Mucosa of rectum (tissue), 2 donors: Measurements from ENCODE around the gene PRR14.

ENCODE experiments used
- H3K27ac ChIP-seq, 2 donors: one replicate each; pipeline ENCODE4 v1.7.0; 2013; ENCODE audit warnings: inconsistent platforms in 2 of 2, low read depth in 2 of 2, low read length in 2 of 2
- H3K27me3 ChIP-seq, 2 donors: one replicate each; pipeline ENCODE4 v1.7.0; 2013; ENCODE audit warnings: low read length in 2 of 2; ENCODE audit not compliant: control insufficient read depth in 2 of 2, insufficient read depth in 2 of 2
- H3K36me3 ChIP-seq, 2 donors: one replicate each; pipeline ENCODE4 v1.7.0; 2013; ENCODE audit warnings: low read length in 2 of 2; ENCODE audit not compliant: control insufficient read depth in 2 of 2, insufficient read depth in 2 of 2
- H3K4me1 ChIP-seq, 2 donors: one replicate each; pipeline ENCODE4 v1.7.0; 2013; ENCODE audit warnings: low read length in 2 of 2, mild to moderate bottlenecking in 1 of 2; ENCODE audit not compliant: control insufficient read depth in 2 of 2, insufficient read depth in 2 of 2
- H3K4me3 ChIP-seq, 2 donors: one replicate each; pipeline ENCODE4 v1.7.0; 2013; ENCODE audit warnings: low read length in 2 of 2
- H3K9ac ChIP-seq, 2 donors: one replicate each; pipeline ENCODE4 v1.7.0; 2013; ENCODE audit warnings: low read length in 2 of 2, low read depth in 1 of 2, mild to moderate bottlenecking in 1 of 2
- H3K9me3 ChIP-seq, 2 donors: one replicate each; pipeline ENCODE4 v1.7.0; 2013; ENCODE audit warnings: low read length in 2 of 2; ENCODE audit not compliant: control insufficient read depth in 2 of 2
- donor health status: healthy.
- donor health status: Normal muscosa, but diverticular disease.

Gene PRR14

GRCh38 chr16:30650369-30651123 lies at the start of gene PRR14:
TSS of gene PRR14 (plus strand) at chr16:30650960. CDS start at chr16:30651646, 686 bp downstream.
- Histone ChIP-seq H3K27me3 (no peaks in the 10 kb centered on the region), H3K36me3 (peaks cover 18 to 26% of the 10 kb centered on the region in 2 donors), H3K4me1 (peaks cover 5 to 6% of the 10 kb centered on the region in 2 donors), H3K9ac (peak within 1 kb of the TSS; percentile 89 to 96), H3K27ac (peak within 1 kb of the TSS; percentile 78 to 92), H3K9me3 (no peaks in the 10 kb centered on the region), H3K4me3 (peak within 1 kb of the TSS; percentile 84 to 92)

DNA sequence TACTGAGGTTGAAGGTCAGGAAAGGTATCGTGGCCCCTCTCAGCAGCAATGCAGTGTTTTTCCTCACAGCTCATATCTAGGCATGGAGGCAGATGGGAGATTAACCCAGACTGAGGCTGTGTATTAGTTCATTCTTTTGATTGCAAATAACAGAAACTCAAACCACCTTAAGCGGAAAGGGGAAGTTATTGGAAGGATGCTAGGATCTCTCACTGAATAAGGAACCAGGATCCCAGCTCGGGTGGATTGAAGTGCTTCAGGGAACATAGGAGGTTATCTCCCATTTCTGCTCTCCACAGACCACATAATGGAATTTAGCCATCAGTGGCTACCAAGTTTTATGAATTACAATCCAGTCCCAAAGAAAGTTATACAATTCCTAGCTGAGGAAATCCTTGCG lies 48.8 kb upstream of the PRR14 start:
- no peaks in the 10 kb centered on the region for H3K27me3 ChIP-seq
- no peak overlapping the region for H3K9ac ChIP-seq
- no peak overlapping the region for H3K4me3 ChIP-seq
- peaks cover 21% of the 10 kb centered on the region in 2 donors for H3K36me3 ChIP-seq
- H3K27ac ChIP-seq: no peak overlapping the region
- H3K4me1 ChIP-seq: no peaks in the 10 kb centered on the region
- H3K9me3 ChIP-seq: no peaks in the 10 kb centered on the region

DNA sequence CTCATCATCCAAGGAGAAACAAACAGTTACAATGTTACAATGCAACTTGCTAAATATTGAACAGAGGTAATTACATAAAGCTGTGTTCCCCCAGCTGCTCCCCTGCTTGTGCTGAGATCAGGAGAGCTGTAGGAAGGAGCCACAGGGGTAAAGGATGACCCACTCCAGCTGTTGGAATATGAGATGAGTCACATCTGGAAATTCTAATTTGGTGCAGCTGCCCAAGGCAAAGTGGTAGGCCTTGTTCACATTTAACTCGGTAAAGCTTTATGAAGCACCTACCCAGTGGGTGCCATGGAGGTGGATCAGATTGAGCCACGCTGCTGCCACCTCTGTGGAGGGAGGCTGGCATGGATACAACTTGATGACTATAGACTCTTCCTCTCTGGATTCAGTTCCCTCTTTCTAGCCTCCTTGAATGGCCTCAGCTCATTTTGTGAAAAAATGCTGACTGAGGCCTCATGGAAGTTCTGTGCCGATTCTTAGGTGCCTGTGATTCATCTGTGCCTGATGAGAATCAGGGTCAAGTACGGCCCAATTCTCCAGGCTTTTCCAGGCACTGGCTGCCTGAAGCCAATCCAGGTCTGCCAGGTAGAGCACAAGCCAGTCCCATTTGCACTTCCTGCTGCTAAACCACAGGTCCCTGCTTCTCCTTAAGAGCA lies 48.0 kb upstream of the PRR14 start:
- H3K27ac ChIP-seq: no peak overlapping the region
- H3K9ac ChIP-seq: no peak overlapping the region

GRCh38 chr16:30603945-30604315 lies 46.8 kb upstream of the PRR14 start:
- Histone ChIP-seq H3K4me1 (peaks cover under 1 to 1% of the 10 kb centered on the region in 2 donors), H3K27me3 (no peaks in the 10 kb centered on the region), H3K4me3 (no peak overlapping the region), H3K9me3 (no peaks in the 10 kb centered on the region), H3K27ac (no peak overlapping the region), H3K9ac (no peak overlapping the region), H3K36me3 (peaks cover 21 to 26% of the 10 kb centered on the region in 2 donors)

More for the DNA sequence above, 48.0 kb upstream of the PRR14 start:
- Histone ChIP-seq H3K4me1 (no peaks in the 10 kb centered on the region), H3K36me3 (peaks cover 21 to 22% of the 10 kb centered on the region in 2 donors), H3K27me3 (no peaks in the 10 kb centered on the region), H3K4me3 (no peak overlapping the region), H3K9me3 (no peaks in the 10 kb centered on the region)

- Histone ChIP-seq H3K27ac (no peak overlapping the region), H3K4me1 (peaks cover 6% of the 10 kb centered on the region in 2 donors), H3K9ac (no peak overlapping the region), H3K36me3 (peaks cover 21 to 26% of the 10 kb centered on the region in 2 donors), H3K9me3 (no peaks in the 10 kb centered on the region), H3K4me3 (no peak overlapping the region), H3K27me3 (no peaks in the 10 kb centered on the region)
Measured at GRCh38 chr16:30604316-30604947, 46.3 kb upstream of the PRR14 start.

- no peaks in the 10 kb centered on the region for H3K27me3 ChIP-seq
- no peak overlapping the region for H3K4me3 ChIP-seq
- H3K27ac ChIP-seq: no peak overlapping the region
- H3K36me3 ChIP-seq: peaks cover 21 to 26% of the 10 kb centered on the region in 2 donors
- H3K9me3 ChIP-seq: no peaks in the 10 kb centered on the region
- no peak overlapping the region for H3K9ac ChIP-seq
- H3K4me1 ChIP-seq: peaks cover 6 to 8% of the 10 kb centered on the region in 2 donors
Measured at GRCh38 chr16:30605158-30605557, 45.6 kb upstream of the PRR14 start.

GRCh38 chr16:30606004-30606403 lies 44.8 kb upstream of the PRR14 start:
- H3K9me3 ChIP-seq: no peaks in the 10 kb centered on the region
- H3K27me3 ChIP-seq: no peaks in the 10 kb centered on the region
- peaks cover 8 to 9% of the 10 kb centered on the region in 2 donors for H3K4me1 ChIP-seq
- H3K9ac ChIP-seq: no peak overlapping the region
- no peak overlapping the region for H3K4me3 ChIP-seq
- H3K36me3 ChIP-seq: peaks cover 21 to 26% of the 10 kb centered on the region in 2 donors
- no peak overlapping the region for H3K27ac ChIP-seq

DNA sequence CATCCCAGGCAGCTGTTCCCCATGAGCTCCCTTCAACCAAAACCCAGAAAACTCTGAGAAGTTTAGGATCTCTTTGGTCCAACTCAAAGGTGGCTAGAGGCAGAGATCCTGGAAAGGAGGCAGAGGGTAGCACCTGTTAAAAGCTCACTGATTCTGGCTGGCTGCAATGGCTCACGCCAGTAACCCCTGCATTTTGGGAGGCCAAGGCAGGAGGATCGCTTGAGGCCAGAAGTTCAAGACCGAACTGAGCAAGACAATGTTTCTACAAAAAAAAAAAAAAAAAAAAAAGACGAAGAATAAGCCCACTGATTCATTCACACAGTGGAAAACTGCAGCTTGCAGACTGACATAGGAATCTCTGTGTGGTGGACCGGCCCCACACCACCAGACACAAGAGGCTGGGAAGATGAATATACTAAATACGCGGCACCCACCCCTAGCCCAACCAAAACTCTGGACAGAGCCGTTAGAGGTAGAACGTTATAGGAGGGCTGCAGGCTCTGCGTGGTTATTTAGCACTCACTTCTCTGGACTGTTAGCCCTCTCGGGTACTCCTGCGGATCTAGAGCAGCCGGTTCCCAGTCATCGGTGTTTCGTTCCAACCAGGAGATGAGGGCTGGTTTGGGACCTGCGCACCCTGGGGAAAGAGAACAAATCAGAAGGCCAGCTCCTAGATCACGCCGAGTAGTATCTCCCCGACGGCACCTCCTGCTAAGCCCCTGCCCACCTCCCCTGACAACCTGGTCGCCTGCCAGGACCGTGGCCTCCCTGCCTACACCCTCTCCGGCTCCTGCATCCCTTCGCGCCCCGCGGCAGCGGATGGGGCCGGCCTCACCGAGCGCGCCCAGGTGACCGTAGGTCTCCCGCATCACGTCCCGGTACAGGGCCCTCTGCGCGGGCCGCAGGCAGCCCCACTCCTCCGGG lies 41.5 kb upstream of the PRR14 start:
- Histone ChIP-seq H3K9me3 (no peaks in the 10 kb centered on the region), H3K9ac (peak overlapping the region; percentile 96 to 99), H3K4me3 (peak overlapping the region; percentile 91 to 98), H3K27me3 (no peaks in the 10 kb centered on the region), H3K27ac (peak overlapping the region; percentile 91 to 96), H3K36me3 (peaks cover 8 to 16% of the 10 kb centered on the region in 2 donors), H3K4me1 (peaks cover 8 to 9% of the 10 kb centered on the region in 2 donors)

DNA sequence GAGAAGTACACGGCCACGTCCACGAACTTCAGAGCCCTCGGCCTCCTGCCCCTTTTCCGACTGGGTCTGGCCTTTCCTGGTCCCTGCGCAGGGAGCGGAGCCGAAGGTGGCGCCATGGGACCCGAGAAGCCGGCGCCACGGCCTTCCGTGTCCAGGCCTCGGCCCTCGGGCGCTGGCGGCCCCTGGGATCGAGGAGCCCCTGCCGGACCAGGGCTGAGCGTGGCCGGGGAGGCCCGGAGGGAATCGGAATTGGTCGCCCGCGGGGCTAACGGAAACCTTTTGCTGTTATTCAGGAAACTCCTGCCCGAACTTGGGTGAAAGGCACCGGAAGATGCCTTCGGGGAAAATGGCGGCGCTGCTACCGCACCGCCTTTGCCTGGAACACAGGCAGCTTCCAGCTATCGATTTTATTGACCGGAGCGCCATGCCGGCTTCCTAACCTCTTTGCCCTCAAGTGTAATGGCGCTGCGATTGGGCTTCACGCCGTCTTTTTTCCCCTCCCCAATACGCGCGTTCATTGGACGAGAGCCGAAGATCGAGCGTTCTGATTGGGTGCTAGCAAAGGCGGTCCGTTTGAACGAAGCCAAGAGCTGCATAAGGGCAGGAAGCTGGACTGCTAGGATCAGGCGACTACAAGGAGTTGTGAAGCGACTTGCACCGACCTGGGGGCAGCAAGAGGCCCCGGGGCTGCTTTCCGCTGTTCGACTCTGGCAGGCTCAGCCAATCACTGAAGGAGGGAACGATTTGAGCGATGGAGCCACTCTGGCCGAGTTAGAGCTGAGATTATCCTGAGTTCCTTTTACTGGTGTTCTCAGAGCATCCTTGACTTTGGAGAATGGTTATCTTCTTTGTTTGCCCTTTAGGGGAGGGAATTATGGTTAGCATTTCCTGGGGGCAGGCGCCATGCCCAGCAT lies 40.6 kb upstream of the PRR14 start, which contains the start of gene ZNF689:
Gene ZNF689, minus strand, starts transcription at position 464 of the 914 bp plus-strand sequence. Its CDS starts 348 bp downstream, at position 116.
- Histone ChIP-seq H3K9me3 (no peaks in the 10 kb centered on the region), H3K36me3 (peaks cover 0 to 7% of the 10 kb centered on the region in 2 donors), H3K27ac (peak within 1 kb of the TSS; percentile 91 to 96)

More for the DNA sequence above, 40.6 kb upstream of the PRR14 start, which contains the start of gene ZNF689:
- Histone ChIP-seq H3K4me3 (peak within 1 kb of the TSS; percentile 91 to 98), H3K27me3 (no peaks in the 10 kb centered on the region), H3K9ac (peak within 1 kb of the TSS; percentile 96 to 99), H3K4me1 (peaks cover 9% of the 10 kb centered on the region in 2 donors)
